Measurements from ENCODE around the gene PTPN23.
"Not testable (repeated sequence)": the region's sequence is repeated elsewhere in the genome, so short reads cannot be mapped to it uniquely, and the experiment has no call there.

Gene PTPN23, protein sequence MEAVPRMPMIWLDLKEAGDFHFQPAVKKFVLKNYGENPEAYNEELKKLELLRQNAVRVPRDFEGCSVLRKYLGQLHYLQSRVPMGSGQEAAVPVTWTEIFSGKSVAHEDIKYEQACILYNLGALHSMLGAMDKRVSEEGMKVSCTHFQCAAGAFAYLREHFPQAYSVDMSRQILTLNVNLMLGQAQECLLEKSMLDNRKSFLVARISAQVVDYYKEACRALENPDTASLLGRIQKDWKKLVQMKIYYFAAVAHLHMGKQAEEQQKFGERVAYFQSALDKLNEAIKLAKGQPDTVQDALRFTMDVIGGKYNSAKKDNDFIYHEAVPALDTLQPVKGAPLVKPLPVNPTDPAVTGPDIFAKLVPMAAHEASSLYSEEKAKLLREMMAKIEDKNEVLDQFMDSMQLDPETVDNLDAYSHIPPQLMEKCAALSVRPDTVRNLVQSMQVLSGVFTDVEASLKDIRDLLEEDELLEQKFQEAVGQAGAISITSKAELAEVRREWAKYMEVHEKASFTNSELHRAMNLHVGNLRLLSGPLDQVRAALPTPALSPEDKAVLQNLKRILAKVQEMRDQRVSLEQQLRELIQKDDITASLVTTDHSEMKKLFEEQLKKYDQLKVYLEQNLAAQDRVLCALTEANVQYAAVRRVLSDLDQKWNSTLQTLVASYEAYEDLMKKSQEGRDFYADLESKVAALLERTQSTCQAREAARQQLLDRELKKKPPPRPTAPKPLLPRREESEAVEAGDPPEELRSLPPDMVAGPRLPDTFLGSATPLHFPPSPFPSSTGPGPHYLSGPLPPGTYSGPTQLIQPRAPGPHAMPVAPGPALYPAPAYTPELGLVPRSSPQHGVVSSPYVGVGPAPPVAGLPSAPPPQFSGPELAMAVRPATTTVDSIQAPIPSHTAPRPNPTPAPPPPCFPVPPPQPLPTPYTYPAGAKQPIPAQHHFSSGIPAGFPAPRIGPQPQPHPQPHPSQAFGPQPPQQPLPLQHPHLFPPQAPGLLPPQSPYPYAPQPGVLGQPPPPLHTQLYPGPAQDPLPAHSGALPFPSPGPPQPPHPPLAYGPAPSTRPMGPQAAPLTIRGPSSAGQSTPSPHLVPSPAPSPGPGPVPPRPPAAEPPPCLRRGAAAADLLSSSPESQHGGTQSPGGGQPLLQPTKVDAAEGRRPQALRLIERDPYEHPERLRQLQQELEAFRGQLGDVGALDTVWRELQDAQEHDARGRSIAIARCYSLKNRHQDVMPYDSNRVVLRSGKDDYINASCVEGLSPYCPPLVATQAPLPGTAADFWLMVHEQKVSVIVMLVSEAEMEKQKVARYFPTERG (N-terminal part only)
- 17.7 to 34.3 reads per million in 2 experiments for total RNA-seq

GRCh38 chr3:47380601-47381316 is at the start of gene PTPN23:
TSS of gene PTPN23 (plus strand) at chr3:47381021. CDS start at chr3:47381097, 76 bp downstream.
- peak; percentile 98 for DNase-seq (ENCODE audit: low read depth)

DNA sequence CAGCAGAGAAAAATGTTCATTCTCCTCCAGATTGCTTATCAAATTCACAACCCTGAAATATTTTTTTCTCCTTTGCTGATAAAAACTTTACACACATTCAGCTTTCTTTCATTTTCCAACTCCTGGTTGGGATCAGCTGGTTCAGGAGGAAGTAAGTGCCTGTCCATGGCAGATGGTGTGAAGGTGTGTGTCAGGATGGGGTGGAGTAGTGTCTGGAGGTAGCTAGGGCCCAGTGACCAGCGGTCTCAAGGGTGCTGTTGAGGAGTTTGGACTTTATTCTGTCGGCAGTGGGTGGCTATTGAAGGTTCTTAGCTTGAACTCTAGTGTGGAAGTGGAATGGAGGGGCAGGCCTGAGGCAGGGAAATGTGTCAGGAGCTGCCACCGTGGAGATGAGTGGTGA is 46.9 kb upstream of the PTPN23 start:
- DNase-seq (ENCODE audit: low read depth), result no peak

DNA sequence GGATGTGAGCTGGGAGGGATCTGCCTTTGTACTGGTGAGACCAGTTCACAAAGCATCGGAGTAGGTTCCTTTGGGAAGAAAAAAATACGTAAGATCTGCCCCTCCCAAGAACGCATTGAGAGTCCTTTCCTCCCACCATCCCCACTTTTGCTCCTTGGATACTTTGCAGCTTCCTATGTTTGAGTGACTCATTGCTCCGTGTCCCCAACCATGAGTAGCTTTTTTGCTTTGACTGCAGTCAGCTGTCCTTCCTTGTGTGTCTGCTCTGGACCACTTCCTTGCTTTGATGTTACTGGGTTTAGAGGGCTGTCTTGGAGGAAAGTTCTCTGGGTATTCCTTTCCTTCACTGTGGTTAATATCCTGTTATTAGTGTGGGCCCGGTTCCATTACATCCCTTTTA is 43.2 kb upstream of the PTPN23 start:
- DNase-seq (ENCODE audit: low read depth), result no peak

GRCh38 chr3:47339951-47340350 is 40.9 kb upstream of the PTPN23 start:
- no peak for DNase-seq (ENCODE audit: low read depth)

GRCh38 chr3:47340866-47341265 is 40.0 kb upstream of the PTPN23 start:
- no peak for DNase-seq (ENCODE audit: low read depth)

DNA sequence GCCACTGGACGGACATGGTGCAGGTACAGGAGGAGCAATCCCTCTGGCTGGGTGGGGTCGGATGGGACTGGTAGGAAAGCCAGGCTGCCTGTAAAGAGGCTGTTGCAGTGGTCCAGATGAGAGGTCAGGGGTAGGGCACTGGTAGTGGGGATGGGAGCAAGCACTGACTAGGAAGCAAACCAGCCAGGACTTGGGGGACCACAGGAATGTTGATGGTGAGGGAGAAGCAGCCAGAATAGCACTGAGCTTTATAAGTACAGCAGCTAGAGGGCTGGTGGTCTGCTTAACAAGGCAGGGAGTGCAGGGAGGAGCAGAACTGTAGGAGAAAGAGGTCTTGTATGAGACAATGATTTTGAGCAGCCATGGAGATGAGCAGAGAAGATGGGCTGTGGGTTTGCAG is 38.7 kb upstream of the PTPN23 start:
- no peak for DNase-seq (ENCODE audit: low read depth)

- no peak for DNase-seq (ENCODE audit: low read depth)
These were observed 38.0 kb upstream of the PTPN23 start for GRCh38 chr3:47342812-47343211.

- DNase-seq (ENCODE audit: low read depth), result no peak
These were observed 37.3 kb upstream of the PTPN23 start for GRCh38 chr3:47343471-47343971.

DNA sequence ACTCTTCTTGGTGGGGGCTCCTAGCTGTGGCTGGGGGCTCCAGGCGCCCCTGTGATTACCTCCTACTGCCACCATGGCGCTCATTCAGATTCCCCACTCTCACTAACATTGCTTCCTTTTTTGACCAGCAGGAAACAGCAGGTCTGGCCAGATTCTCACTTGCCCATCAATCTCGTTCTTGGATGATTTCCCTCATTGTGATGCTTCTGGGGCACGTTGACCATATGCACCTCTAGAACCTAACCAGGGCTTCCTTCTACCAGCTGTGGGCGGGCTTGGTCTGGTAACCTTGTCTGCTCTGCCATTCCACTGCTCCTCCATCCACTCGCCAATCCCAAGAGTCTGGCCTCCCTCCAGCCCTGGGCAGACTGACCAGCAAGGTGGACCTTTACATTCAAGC is 35.9 kb upstream of the PTPN23 start:
- no peak for DNase-seq (ENCODE audit: low read depth)

DNA sequence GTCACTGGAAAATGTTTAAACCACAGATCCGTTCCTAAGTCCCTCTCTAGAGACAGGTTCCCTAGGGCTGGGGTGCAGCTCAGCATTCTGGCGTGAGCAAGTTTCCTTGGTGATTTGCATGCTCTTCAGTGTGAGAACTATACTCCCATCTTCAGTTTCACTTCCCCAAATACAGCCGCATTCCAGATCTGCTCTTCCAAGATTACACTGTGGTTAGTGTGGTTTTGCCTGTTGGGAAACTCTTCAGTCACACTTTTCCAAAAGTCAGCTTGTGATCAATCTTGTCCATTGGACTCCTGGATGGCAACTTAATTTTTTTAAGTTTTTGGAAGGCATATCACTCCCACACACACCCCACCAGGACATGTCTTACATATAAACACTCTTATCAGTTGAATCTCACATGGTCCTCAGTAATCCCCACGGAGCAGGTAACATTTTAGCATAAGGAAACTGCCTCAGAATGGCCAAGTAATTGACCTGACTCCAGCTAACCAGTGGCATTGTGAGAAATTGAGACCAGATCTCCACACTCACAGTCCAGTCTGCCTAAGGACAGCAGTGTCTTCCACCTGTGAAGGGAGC is 33.5 kb upstream of the PTPN23 start:
- no peak for DNase-seq (ENCODE audit: low read depth)

DNA sequence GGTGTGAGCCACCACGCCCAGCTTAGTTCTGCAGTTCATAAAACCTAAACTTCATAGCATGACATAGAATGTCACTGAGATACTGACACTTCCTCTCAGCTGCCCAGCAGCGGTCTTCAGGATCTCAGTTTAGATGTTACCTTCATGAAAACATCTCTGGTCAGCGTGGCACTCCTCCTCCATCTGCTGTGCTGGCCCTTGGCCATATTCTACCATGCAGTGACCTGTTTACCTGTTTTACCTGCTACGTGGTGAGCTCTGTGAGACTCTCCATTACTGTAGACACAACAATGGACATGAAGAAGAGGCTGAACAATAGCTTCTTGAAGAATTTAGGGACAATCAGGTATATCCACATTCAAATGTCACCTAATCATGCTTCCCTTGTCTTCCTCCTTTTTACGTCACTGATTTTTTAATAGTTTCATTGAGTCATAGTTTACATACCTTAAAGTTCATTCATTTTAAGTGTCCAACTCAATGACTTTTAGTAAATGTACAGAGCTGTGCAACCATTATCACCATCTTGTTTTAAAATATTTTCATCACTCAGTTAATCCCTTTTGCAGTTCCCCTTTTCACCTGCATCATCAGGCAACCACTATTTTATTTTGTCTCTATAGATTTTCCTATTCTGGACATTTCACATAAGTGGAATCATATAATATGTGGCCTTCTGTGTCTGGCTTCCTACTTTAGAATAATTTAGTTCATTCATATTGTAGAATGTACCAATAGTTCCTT is 32.2 kb upstream of the PTPN23 start:
- no peak for DNase-seq (ENCODE audit: low read depth)

- no peak for DNase-seq (ENCODE audit: low read depth)
These were observed 25.8 kb upstream of the PTPN23 start for GRCh38 chr3:47355010-47355409.

GRCh38 chr3:47356201-47356600 is 24.6 kb upstream of the PTPN23 start:
- no peak for DNase-seq (ENCODE audit: low read depth)

- DNase-seq (ENCODE audit: low read depth), result no peak
These were observed 21.5 kb upstream of the PTPN23 start for GRCh38 chr3:47359323-47359722.

GRCh38 chr3:47360110-47360517 is 20.7 kb upstream of the PTPN23 start:
- DNase-seq (ENCODE audit: low read depth), result not testable (repeated sequence)

DNA sequence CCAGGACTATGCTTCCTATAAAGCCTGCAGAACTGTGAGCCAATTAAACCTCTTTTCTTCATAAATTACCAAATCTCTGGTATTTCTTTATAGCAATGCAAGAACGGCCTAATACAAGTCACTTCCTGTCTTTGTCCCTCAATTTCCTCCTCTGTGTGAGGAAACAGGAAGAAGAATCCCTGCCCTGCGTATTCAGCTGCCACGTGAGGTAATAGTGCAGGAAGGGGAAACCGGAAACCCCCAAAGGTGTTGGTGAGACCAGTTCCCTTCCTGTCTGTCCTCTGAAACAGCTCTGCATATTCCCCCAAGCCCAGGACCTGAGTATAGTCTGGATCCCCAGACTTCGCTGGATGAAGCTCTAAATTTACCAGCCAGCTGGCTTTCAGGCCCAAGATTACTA is 18.1 kb upstream of the PTPN23 start:
- DNase-seq (ENCODE audit: low read depth), result no peak

DNA sequence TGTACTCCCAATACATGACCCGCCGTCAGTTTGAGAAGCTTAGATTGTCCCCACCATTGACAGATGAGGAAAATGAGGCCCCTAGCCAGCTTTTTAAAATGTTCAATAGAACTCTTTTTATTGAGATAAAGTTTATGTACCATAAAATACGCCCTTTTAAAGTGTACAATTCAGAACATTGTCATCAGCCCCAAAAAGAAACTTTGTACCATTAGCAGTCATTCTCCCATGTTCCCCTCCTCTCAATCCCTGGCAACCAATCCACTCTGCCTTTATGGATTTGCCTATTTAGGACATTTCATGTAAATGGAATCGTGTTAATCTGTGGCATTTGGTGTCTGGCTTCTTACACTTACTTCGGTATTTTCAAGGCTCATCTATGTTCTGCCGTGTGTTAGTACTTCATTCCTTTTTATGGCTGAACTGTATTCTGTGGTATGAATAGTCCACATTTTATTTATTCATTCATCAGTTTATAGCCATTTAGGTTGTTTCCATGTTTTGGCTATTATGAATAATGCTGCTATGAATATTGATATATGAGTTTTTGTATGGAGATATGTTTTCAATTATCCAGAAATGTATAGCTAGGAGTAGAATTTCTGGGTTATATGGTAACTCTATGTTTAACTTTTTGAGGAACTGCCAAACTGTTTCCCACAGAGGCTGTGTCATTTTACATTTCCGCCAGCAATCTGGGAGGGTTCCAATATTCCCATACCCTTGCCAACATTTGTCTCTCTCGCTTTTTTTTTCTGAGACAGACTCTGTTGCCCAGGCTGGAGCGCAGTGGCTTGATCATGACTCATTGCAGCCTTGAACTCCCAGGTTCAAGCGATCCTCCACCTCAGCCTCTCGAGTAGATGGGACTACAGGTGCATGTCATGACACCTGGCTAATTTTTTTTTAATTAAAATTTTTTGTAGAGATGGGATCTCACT is 15.3 kb upstream of the PTPN23 start:
- DNase-seq (ENCODE audit: low read depth), result no peak

DNA sequence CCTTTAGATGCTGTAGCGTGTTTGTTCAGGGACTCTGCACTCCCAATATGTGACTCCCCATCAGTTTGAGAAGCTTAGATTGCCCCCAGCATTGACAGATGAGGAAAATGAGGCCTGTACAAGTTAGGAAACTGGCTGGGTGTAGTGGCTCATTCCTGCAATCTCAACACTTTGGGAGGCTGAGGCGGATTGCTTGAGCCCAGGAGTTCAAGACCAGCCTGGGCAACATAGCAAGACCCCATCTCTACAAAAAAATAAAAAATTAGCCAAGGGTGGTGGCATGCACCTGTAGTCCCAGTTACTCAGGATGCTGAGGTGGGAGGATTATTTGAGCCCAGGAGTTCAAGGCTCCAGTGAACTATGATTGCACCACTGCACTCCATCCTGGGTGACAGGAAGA is 14.0 kb upstream of the PTPN23 start:
- DNase-seq (ENCODE audit: low read depth), result no peak

DNA sequence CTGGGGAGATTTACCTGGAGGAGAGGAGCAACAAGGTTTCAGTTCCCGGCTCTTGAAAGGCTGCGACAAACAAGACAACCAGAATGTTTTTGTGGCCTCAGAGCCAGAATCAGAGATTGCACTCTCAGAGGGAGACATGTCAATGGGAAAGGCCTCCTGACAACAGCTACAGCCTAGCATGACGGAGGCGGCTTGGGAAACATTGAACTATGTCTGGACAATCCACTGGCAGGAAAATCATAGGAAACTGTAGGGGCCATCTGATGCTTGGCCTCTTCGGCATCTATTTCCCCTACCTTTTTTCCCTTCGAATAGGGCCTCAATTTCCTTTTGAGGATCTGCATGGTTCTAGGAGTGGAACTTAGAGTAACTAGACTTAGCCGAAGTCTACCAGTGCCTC is 13.2 kb upstream of the PTPN23 start:
- DNase-seq (ENCODE audit: low read depth), result no peak
